ENCODE results near the gene PPP2R5D.

DNA sequence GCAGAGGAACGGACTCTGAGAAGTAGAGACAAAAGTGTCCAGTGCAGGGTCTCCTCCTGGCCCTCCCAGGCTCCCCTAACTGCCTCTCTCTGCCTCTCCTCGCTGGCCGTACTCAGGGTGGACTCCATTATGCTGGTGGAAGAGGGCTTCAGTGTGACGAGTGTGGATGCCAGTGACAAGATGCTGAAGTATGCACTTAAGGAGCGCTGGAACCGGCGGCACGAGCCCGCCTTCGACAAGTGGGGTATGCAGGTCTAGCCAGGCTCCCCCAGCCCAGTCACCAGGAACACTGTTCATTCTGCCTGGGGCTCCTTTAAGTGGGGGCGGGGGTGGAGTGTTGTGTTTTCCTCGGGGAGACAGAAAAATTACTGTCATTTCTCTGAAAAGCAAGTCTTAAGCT lies 22.3 kb upstream of the PPP2R5D start:
- TF ChIP-seq YY1 (IDR thresholded peaks at IDR 0.05; ENCODE audit: insufficient read depth, insufficient read length) (no peak), SUZ12 (IDR thresholded peaks at IDR 0.05; ENCODE audit: extremely low read depth, insufficient read depth, insufficient read length) (no peak), ZNF274 (IDR thresholded peaks at IDR 0.05; ENCODE audit: low read depth, low read length) (no peak)

All from NT2/D1 (cell line).